ENCODE measurements around the gene ERVW-1. TPM values are rescaled to one million over a fixed set of nuclear protein-coding genes. Genes with fewer than 3 reads are reported as not detected.
A peak's percentile ranks its signal among the peaks of the same experiment; 100 is the strongest.

Gene ERVW-1
- total RNA-seq, 1 donor = not detected

DNA sequence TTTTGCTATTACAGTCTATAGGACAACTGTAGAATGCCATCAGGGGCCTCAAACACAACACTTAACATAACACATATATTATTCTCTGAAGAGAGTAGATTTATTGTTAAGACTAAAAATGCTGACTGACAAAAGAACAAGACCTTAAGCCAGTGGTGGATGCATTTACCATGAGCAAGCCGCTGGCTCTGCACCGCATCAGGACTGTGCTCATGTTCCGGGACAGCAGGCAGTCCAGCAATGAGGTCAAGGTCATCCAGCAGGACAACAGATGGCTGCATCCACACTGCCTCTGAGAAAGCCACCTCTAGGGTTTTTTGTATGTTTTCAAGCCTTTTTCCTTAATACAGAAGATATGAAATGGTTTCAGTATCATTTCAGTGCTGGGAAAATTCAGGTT is 26.8 kb upstream of the ERVW-1 start:
- no peak for DNase-seq (ENCODE audit: low read depth)
- TF ChIP-seq, protein P1, sequence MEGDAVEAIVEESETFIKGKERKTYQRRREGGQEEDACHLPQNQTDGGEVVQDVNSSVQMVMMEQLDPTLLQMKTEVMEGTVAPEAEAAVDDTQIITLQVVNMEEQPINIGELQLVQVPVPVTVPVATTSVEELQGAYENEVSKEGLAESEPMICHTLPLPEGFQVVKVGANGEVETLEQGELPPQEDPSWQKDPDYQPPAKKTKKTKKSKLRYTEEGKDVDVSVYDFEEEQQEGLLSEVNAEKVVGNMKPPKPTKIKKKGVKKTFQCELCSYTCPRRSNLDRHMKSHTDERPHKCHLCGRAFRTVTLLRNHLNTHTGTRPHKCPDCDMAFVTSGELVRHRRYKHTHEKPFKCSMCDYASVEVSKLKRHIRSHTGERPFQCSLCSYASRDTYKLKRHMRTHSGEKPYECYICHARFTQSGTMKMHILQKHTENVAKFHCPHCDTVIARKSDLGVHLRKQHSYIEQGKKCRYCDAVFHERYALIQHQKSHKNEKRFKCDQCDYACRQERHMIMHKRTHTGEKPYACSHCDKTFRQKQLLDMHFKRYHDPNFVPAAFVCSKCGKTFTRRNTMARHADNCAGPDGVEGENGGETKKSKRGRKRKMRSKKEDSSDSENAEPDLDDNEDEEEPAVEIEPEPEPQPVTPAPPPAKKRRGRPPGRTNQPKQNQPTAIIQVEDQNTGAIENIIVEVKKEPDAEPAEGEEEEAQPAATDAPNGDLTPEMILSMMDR (IDR thresholded peaks at IDR 0.05; ENCODE audit: insufficient read depth, low read length) = no peak
- no peak overlapping the region for H3K4me3 ChIP-seq (ENCODE audit: low read depth, low read length)

DNA sequence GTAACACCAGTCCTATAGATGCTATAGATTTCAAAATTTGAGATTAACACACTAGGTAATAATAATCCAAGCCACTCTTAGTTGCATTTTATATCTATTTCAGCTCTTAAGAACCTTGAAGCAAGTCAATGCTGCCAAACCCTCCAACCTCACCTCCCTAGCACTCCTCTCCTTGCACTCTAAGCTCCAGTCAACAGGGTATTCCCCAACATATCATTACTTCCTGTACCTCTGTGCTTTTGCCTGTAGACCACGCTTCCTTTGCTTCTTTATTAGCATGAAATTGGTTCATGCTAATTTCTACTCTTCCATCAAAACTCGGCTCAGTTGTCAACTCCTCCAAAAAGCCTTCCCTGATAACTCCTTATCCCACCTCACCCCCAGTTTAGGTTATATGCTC is 26.0 kb upstream of the ERVW-1 start:
- TF ChIP-seq, protein P1 (IDR thresholded peaks at IDR 0.05; ENCODE audit: insufficient read depth, low read length) = no peak
- no peak for DNase-seq (ENCODE audit: low read depth)
- no peak overlapping the region for H3K4me3 ChIP-seq (ENCODE audit: low read depth, low read length)

DNA sequence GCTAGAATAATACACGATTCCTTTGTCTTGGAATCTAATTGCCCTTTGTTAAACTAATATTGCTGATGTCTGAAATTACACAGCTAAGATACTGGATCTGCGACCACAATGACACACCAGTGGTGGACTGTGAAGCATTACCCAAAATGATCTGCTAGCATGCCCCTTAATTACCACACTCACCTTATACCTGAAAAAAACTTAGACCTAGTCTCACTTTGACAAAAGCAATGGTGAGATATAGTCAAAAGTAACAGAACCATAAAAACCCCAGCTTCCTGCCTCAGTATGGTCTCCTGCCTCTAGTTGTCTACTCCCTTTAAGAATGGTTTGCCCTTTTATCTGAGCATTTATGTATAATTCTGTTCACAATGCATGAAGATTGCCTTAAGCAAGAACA is 20.8 kb upstream of the ERVW-1 start:
- DNase-seq (ENCODE audit: low read depth) = no peak
- TF ChIP-seq, protein P1 (IDR thresholded peaks at IDR 0.05; ENCODE audit: insufficient read depth, low read length) = no peak
- no peak overlapping the region for H3K4me3 ChIP-seq (ENCODE audit: low read depth, low read length)

DNA sequence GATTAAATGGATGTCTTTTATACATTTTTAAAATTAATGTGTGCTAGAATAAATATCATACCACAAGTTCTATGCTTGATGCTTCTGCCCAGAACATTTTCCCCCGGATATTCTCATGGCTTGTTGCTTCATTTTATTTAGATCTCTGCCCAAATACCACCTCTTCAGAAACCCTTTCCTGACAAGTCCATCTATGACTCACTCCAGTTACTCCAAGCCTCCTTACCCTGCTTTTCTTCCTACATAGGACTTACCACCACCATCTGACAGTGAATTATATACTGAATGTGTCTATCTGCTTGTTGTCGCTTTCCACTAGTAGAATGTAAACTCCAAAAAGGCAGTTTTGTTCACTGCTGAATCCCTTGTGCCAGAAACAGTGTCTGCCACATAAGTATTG is 19.1 kb upstream of the ERVW-1 start:
- TF ChIP-seq, protein P1 (IDR thresholded peaks at IDR 0.05; ENCODE audit: insufficient read depth, low read length) = no peak
- peak; percentile 36 for DNase-seq (ENCODE audit: low read depth)
- H3K4me3 ChIP-seq (ENCODE audit: low read depth, low read length) = no peak overlapping the region

DNA sequence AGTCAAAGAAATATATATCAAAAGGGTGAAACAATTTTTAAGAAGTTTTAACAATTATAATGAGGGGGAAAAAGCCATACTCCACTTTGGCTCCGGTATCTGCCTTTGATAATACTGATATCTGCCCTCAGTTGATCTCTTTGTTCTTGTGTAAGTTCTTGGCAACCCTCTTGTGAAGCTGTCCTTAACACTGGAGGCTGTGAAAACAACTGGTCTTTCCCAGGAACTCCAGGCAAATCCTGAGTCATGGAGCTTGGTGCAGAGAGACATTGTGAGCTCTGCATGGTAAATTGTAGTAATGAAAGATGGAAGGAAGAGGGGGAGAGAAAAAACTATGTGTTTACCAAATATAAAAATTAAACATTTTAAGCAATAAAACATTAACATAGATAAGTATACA is 11.9 kb upstream of the ERVW-1 start:
- H3K4me3 ChIP-seq (ENCODE audit: low read depth, low read length) = no peak overlapping the region
- TF ChIP-seq, protein P1 (IDR thresholded peaks at IDR 0.05; ENCODE audit: insufficient read depth, low read length) = no peak
- DNase-seq (ENCODE audit: low read depth) = peak; percentile 29

DNA sequence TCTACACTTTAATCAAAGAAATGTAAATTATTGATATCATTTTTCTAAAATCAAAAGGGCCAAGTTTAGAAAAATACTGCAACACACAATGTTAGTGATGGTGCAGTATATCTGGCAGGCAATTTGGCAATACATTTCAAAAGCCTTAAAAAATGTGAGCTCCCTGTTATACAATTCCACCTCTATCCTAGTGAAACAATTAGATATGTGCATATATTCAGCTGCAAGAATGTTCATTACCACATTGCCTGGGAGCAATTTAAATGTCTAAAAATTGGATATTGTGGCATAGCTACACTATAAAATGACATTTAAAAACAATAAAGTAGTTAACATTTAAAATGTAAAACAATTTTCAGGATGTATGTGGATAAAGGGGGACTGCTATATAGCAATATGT is 10.1 kb upstream of the ERVW-1 start:
- no peak for DNase-seq (ENCODE audit: low read depth)
- TF ChIP-seq, protein P1 (IDR thresholded peaks at IDR 0.05; ENCODE audit: insufficient read depth, low read length) = no peak
- no peak overlapping the region for H3K4me3 ChIP-seq (ENCODE audit: low read depth, low read length)

DNA sequence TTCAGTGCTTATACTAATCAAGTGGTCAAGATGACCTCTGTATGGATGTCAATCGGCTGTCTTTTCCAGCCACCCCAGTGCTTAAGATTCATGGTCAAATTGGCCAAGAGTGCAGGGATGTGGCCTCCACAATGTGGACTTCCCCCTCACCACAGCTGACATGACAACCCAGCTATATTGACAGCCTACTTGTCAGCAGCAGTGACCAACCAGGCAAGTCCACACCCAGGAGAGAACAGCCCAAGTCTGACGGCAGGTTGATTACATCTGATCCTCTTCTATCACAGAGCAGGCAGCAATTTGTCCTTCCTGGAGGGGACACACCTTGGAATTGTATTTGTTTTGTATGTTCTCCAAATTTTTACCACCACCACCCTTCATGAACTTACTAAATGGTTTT is 8.2 kb upstream of the ERVW-1 start:
- TF ChIP-seq, protein P1 (IDR thresholded peaks at IDR 0.05; ENCODE audit: insufficient read depth, low read length) = no peak

More for the DNA sequence above, 8.2 kb upstream of the ERVW-1 start:
- no peak for DNase-seq (ENCODE audit: low read depth)
- no peak overlapping the region for H3K4me3 ChIP-seq (ENCODE audit: low read depth, low read length)
